Esophagus squamous epithelium (tissue), 5 donors: Measurements from ENCODE around the gene SGCD. TPM values are rescaled to one million over a fixed set of nuclear protein-coding genes. Genes with fewer than 3 reads are reported as not detected.

ENCODE experiments used
- DNase-seq: peaks from one replicate; lab custom pipeline; 2025; lab: John Stamatoyannopoulos, UW
- H3K27ac ChIP-seq, 4 donors: fragments of 200-600 bp; sonication (generic); one replicate each; pipeline ENCODE4 v1.5.1; 2016 to 2019; ENCODE audit warnings: mild to moderate bottlenecking in 1 of 4
- H3K27me3 ChIP-seq, 4 donors: fragments of 200-600 bp; sonication (generic); 1 replicate in 3 of 4; 2 replicates in 1 of 4; pipeline versions ENCODE4 v1.5.1 to v1.6.0; 2017 to 2021; ENCODE audit warnings: antibody characterized with exemption in 1 of 4
- H3K36me3 ChIP-seq, 3 donors: fragments of 200-600 bp; sonication (generic); one replicate each; pipeline ENCODE4 v1.5.1; 2016 to 2019
- H3K4me1 ChIP-seq, 3 donors: fragments of 200-600 bp; sonication (generic); one replicate each; pipeline ENCODE4 v1.5.1; 2017 to 2019
- H3K4me3 ChIP-seq, 4 donors: fragments of 200-600 bp; sonication (generic); 1 replicate in 3 of 4; 2 replicates in 1 of 4; pipeline ENCODE4 v1.5.1; 2016 to 2019; ENCODE audit warnings: mild to moderate bottlenecking in 2 of 4, moderate library complexity in 1 of 4
- H3K9me3 ChIP-seq, 3 donors: fragments of 200-600 bp; sonication (generic); one replicate each; pipeline ENCODE4 v1.5.1; 2016 to 2019
- CTCF ChIP-seq, 6 experiments: fragments of 450-650 bp in 4 of 6; fragments of 200-600 bp in 2 of 6; sonication (generic) in 2 of 6; IDR thresholded peaks; one replicate each; pipeline ENCODE4 v1.5.1; 2016 to 2019; ENCODE audit warnings: antibody characterized with exemption in 6 of 6, mild to moderate bottlenecking in 4 of 6, moderate library complexity in 4 of 6
- POLR2A ChIP-seq, 4 donors: fragments of 450-650 bp; IDR thresholded peaks; one replicate each; pipeline ENCODE4 v1.6.1; 2017; ENCODE audit warnings: antibody characterized with exemption in 4 of 4, mild to moderate bottlenecking in 4 of 4, moderate library complexity in 3 of 4
- whole genome bisulfite sequencing, 2 donors: methylation state at CpG; one replicate each; pipeline ENCODE4 v1.1.5; 2018; 5-methylcytosine and 5-hydroxymethylcytosine counted together
- intact Hi-C: fragments of 100-400 bp; cut with DNase I; formaldehyde crosslinking; loops from one replicate; pipeline ENCODE4 v1.15.0; 2022
- total RNA-seq, 4 donors: library from RNA; depleted of rRNA; stranded (reverse); fragments of >200 nt; gene quantifications; one replicate each; pipeline ENCODE4 v1.1.0, GENCODE V29; 2016
- donor health status: DM: yes; HTN: yes; CAD: no.

SGCD gene
- total RNA-seq, 4 donors from 2014 or later: 0.08 to 4.4 (median 0.64) TPM

GRCh38 chr5:156329171-156329611, 2.2 kb downstream of the SGCD start:
- Histone ChIP-seq H3K4me3 (peak overlapping the region in 1 of 4 donors; percentile 61), H3K27me3 (no peaks in the 10 kb centered on the region), H3K36me3 (no peaks in the 10 kb centered on the region), H3K27ac (peak overlapping the region in 1 of 4 donors; percentile 8), H3K9me3 (no peaks in the 10 kb centered on the region), H3K4me1 (peaks cover 0 to 5% (median 0%) of the 10 kb centered on the region in 3 donors)
- TF ChIP-seq POLR2A (IDR thresholded peaks at IDR 0.05) (no peak), CTCF (IDR thresholded peaks at IDR 0.05) (no peak)
- no peak for DNase-seq
- 89 to 90% methylated on average over 3 of the region's 3 CpGs for WGBS, 2 donors
- intact Hi-C loops: no loop called here

- H3K4me3 ChIP-seq: no peak overlapping the region
- H3K4me1 ChIP-seq: peaks cover 0 to 5% (median 0%) of the 10 kb centered on the region in 3 donors
- no peaks in the 10 kb centered on the region for H3K36me3 ChIP-seq
- H3K27ac ChIP-seq: no peak overlapping the region
- DNase-seq: no peak
- TF ChIP-seq CTCF (IDR thresholded peaks at IDR 0.05): no peak
- TF ChIP-seq POLR2A (IDR thresholded peaks at IDR 0.05): no peak
- H3K9me3 ChIP-seq: no peaks in the 10 kb centered on the region
- no peaks in the 10 kb centered on the region for H3K27me3 ChIP-seq
- 72 to 78% methylated on average over 6 to 7 of the region's 7 CpGs for WGBS, 2 donors
- intact Hi-C loops: no loop called here
Measured at GRCh38 chr5:156330141-156330870, 3.3 kb downstream of the SGCD start.

- no peak overlapping the region for H3K4me3 ChIP-seq
- peaks cover 0 to 4% (median 0%) of the 10 kb centered on the region in 3 donors for H3K4me1 ChIP-seq
- WGBS, 2 donors: 21 to 31% methylated on average over 1 of the region's 1 CpG
- DNase-seq: no peak
- H3K27me3 ChIP-seq: no peaks in the 10 kb centered on the region
- H3K27ac ChIP-seq: no peak overlapping the region
- intact Hi-C loops: no loop called here
- no peaks in the 10 kb centered on the region for H3K9me3 ChIP-seq
- H3K36me3 ChIP-seq: no peaks in the 10 kb centered on the region
- TF ChIP-seq POLR2A (IDR thresholded peaks at IDR 0.05): no peak
- TF ChIP-seq CTCF (IDR thresholded peaks at IDR 0.05): no peak
Measured at GRCh38 chr5:156331181-156331580, 4.2 kb downstream of the SGCD start.

- DNase-seq: no peak
- no peak overlapping the region for H3K27ac ChIP-seq
- no peaks in the 10 kb centered on the region for H3K27me3 ChIP-seq
- intact Hi-C loops: no loop called here
- H3K9me3 ChIP-seq: no peaks in the 10 kb centered on the region
- TF ChIP-seq CTCF (IDR thresholded peaks at IDR 0.05) (no peak), POLR2A (IDR thresholded peaks at IDR 0.05) (no peak)
- 71 to 84% methylated on average over 6 of the region's 6 CpGs for WGBS, 2 donors
- H3K4me1 ChIP-seq: no peaks in the 10 kb centered on the region
- no peak overlapping the region for H3K4me3 ChIP-seq
- H3K36me3 ChIP-seq: no peaks in the 10 kb centered on the region
Measured at GRCh38 chr5:156331845-156332244, 4.9 kb downstream of the SGCD start.

- WGBS, 2 donors: 38 to 76% methylated on average over 2 of the region's 2 CpGs
- H3K36me3 ChIP-seq: no peaks in the 10 kb centered on the region
- H3K27me3 ChIP-seq: no peaks in the 10 kb centered on the region
- H3K27ac ChIP-seq: no peak overlapping the region
- no peak for TF ChIP-seq CTCF (IDR thresholded peaks at IDR 0.05)
- TF ChIP-seq POLR2A (IDR thresholded peaks at IDR 0.05): no peak
- H3K4me3 ChIP-seq: no peak overlapping the region
- no peaks in the 10 kb centered on the region for H3K9me3 ChIP-seq
- no peaks in the 10 kb centered on the region for H3K4me1 ChIP-seq
- intact Hi-C loops: no loop called here
- DNase-seq: no peak
Measured at GRCh38 chr5:156332245-156332644, 5.3 kb downstream of the SGCD start.
